NCI-H128 (cell line): Measurements from ENCODE around the gene EVA1C.
"Not testable (repeated sequence)": the region's sequence is repeated elsewhere in the genome, so short reads cannot be mapped to it uniquely, and the experiment has no call there.

ENCODE experiments used
- DNase-seq: peaks from one replicate; lab custom pipeline; 2025; ENCODE audit not compliant: unreplicated experiment; lab: John Stamatoyannopoulos, UW

Gene EVA1C

DNA sequence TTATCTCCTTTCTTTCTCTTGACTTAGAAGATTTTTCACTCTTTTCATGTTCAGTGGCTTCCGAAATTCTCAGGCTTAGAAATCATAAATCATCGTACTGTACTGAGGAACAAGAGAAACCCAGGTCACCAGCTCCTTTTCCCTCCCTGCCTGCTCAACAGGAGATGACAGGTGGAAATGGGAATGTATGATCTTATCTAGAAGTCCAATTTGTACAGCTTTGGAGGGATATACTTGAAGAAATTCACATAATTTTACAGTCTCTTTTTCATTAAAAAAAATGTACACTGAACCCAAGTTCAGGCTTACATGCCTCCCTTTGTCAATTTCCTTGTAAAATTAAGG, 11.7 kb downstream of the EVA1C start:
- no peak for DNase-seq

DNA sequence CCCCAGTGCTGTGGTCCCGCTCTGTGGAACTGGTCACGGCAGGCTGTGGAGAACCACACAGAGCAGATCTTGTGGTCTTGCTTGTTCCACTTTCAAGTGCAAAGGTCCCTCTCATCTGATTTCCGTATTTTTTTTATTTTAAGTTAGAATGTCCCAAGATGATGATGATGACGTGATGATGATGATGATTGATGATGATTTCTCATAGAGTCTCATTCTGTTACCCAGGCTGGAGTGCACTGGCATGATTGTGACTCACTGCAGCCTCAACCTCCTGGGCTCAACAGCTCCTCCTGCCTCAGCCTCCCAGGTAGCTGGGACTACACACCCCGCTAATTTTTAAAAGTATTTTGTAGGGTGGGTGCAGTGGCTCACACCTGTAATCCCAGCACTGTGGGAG, 12.2 kb downstream of the EVA1C start:
- DNase-seq, result no peak

DNA sequence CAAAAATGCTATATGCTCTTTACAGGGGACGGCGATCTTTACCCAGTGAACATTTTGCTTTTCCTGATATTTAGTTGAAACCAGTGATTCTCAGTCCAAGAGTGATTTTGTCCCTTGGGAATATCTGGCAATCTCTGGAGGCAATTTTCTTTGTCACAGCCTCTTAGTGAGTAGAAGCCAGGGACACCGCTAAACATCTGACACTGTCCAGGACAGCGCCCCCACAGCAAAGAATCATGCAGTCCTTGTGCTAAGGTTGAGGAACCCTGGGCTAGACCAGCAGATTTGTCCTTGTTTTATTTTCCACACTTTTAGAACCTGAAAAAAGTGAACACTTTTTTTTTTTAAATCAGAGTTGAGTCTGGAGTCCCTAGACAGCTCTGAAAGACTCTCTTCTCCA, 13.1 kb downstream of the EVA1C start:
- no peak for DNase-seq

DNA sequence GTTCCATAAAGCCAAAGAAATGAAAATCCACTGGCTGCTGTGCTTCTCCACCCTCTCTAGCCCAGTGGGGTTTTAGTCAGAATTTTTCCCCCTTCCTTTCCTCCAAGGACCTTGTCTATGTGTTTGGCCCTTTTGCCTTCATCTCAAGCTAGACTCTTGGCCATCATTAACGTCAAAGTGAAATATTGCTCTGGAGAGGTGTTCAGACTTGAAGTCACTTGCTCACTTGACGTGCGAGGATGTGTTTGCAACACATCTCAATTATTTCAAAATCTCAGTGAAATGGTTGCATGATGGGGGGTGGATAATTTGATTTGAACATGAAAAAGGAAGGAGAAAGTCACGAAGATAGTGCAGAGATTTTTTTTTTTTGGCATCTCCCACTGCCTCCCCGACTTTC, 13.6 kb downstream of the EVA1C start:
- DNase-seq, result no peak

DNA sequence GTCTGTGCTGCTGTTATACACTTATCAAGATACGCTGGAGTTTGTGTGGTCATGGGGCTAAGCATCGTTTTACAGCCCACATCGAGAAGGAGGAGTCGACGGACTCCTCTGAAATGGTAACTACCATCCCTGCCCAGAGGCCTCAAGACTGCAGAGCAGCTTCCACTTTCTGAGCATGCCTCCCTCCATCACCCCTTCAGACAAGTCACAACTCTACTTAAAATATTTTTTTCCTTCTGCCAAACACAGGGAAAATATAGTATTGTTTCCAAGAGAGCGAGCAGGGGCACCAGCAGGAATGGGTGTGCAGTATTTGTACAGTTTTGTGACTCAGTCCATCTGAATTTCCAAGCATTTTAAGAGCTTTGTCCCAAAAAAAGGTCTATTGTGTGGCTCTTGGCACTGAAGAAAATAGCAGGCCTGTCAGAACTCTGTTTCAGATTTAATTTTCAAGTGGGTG, 14.1 kb downstream of the EVA1C start:
- no peak for DNase-seq

DNA sequence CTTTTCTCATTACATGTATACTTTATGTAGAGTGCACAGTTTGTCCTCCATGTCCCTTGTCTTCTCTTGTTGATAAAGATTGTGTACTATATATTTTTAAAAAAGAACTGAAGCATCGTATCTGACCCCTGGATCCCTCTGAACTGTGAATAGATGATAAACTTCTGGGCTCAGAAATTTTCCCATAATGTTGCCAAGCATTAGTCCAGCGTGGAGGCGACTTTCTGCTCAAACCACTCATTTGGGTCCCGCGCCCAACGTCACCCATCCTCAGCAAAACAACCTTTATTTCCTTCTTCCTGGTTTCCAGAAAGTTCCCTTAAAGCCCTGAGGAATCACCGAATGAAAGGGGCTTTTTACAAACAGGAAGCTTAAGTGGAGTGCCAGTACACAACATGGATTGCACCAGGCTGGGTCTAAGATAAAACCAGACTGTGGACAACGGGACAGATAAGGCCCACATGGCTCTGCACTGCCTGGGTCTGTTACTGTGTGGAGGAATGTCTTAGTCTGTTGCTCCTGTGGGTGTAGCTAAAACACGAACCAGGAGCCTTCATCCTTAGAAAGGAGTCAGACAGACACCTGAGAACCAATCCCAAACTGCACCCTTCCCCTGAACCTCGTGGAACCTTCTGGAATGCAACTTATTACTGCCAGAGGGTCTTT, 15.6 kb downstream of the EVA1C start:
- no peak for DNase-seq

DNA sequence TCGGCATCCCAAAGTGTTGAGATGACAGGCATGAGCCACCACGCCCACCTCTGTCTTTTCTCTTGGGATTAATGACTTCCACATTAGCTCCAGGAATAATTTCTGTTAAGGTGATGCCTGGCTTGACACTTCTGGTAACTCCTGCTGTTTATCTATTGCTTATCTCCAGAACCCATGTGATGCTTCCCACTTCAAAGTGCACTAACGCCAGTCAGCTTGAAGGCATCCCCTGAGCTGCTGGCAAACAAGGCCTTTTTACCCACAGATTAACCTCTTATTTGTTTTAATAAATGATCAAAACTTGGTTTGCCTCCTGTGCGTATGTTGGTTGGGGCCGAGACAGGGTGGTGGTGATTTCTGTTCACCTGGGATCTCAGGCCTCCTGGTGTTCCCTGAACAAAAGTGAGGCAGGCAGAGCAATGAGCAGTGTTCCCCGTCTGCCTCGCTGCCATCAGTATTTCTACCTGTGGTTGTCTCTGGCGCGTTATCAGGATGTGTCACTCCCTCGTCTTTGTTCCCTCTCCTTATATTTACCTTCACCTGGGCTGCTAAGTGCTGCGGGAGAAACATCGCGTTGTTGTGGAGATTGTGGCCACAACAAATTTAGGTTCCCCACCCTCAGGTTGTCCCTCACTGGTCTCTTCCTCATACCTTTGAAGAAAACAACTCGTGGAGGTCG, 20.6 kb downstream of the EVA1C start:
- DNase-seq, result not testable (repeated sequence)

DNA sequence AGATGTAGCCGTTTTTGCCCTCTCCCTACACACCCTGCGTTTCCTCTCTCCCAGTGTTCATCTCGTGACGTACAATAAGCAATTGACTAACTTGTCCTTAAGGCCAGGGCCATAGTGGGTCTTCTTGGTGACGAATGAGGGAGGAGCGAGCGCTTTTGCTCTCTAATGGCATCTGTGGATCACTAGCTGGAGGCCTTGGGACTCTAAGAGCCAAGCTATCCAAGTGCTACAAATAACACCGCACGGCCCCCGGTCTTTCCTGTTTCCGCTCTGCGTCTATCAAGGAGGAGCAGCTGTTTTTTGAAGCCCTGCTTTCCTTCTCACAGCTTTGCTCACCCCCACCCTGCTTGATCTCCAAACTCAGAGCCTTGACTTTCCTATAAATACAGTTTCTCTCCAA, 25.2 kb downstream of the EVA1C start:
- DNase-seq, result no peak

DNA sequence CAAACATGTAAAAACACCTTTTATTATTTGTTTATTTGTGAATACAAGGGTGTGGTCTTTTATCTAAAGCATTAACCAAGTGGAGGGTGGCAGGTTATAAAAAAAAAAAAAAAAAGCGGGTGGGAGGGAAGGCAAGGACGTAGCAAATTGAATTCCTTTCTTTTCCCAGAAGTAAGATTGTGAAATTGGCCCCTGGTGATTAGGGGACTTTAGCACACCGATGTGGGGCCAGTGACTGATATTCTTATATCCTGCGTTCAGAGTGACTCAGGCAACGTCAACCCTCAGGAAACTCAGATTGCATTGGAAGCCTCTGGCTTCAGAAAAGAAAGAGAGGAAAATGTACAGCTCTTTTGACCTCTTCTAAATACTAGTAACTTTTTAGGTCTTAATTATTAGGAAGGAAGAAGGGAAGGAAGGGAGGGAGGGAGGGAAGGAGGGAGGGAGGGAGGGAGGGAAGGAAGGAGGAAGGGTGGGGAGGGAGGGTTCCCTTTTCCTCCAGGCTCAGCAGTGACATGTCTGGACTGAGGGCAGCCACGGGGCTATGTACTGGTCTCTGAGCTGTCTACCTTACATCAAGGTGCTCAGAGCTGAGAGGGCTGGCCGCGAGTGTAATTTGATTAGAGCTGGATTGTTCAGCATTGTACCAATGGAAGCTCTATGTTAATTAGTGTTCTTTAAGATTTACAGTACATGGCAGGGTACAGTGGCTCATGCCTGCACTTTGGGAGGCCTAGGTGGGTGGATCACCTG, 30.2 kb downstream of the EVA1C start:
- no peak for DNase-seq

DNA sequence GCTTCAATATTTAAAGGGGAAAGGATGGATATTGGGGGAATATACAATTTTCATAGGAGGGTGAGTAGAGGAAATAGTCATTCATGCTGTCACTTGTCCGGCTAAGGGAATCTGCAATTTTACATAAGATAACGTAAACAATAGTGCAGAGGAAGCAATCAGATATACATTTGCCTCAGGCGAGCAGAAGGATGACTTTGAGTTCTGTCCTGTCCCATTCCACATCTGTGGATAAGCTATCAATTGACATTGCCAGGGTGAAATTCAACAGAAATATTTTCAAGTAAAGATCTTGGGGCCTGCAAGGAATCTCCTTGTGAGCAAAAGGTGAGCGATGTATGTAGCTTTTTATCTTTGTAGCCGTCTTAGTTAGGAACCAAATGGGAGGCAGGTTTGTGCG, 32.6 kb downstream of the EVA1C start:
- DNase-seq, result no peak

DNA sequence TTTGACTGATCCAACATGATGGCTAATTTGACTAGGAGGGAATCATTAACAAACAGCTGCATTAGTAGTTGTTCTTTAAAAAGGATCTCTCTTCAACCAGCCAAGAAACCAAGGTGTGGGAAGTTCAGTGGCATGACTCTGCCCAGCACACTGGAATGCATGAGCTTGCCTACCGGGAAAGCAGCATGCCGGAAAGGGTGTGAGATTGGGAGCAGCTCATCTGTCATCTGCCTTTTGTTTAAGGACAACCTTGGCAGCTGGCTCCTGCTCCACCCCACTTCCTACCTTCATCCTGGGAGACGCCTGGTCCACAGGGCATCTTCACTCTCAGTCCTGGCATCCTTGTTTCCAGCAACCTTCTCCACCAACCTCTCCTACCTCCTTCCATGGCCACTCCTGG, 33.9 kb downstream of the EVA1C start:
- DNase-seq, result not testable (repeated sequence)

DNA sequence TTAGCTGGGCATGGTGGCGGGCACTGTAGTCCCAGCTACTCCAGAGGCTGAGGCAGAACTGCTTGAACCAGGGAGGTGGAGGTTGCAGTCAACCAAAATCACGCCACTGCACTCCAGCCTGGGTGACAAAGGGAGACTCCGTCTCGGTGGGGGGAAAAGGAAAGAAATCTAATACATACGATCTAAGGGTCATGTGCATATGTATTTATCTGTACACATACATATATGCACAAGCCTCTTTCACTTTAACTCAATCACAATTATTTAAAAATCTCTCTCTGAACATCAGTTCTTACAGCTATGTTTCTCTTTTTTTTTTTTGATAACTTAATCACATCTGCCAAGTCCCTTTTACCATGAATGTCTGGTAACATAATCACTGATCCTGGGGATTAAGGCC, 34.7 kb downstream of the EVA1C start:
- DNase-seq, result no peak

DNA sequence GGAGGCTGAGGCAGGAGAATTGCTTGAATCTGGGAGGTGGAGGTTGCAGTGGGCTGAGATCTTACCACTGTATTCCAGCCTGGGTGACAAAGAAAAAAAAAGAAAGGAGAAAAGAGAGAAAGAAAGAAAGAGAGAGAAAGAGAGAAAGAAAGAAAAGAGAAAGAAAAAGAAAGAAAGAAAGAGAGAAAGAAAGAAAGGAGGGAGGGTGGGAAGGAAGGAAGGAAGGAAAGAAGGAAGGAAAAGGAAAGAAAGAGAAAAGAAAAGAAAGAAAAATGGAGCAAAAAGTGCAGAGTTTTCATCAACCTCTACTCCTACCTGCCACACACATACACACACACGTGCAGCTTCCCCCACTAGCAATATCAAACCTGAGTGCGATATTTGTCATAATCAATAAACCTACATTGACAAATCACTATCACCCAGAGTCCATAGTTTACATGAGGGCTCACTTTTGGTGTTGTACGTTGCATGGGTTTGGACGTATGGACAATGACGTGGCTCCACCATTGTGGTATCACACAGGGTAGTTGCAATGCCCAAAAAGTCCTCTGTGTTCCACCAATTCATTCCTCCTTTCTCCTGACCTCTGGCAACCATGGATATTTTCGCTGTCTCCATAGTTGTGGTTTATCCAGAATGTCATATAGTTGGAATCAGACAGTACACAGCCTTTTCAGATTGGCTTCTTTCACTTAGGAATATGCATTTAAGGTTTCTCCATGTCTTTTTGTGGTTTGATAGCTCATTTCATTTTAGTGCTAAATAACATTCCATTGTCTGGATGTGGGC, 36.5 kb downstream of the EVA1C start:
- DNase-seq, result no peak

DNA sequence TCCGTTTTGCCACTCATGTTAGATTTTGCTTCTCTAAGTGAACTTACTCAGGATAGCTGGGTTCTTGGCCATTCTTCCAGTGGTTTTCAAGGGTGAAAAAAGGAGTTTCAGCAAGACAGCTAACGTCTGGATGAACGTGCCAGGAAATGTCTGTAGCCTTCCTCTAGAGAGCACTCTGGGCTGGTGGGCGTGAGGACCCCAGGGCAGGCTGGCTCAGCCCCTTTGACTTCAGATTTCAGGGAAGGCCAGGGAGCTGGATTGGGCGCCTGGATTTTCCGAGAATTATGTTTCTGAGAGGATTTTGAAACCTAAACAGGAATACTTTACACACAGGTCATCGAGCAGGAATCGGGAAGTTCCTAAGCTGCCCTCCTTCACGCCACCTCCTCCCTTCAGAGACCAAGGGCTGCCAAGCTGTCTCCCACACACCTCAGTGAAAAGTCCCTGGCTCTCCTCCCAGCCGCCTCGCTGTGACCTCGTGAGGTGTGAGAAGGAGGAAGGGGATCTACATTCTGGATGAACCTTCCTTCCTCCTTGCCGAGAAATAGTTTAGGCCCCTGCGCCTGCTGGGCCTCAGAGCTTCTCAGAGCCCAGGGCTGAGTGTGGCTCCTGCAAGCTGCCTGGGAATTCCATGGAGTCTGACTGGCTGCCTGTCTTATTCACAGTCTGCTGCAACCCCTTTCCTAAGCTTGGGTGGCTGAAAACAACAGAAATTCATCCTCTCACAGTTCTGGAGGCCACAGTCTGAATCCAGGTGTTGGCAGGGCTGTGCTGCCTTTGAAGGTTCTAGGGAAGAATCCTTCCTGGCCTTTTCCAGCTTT, 38.6 kb downstream of the EVA1C start:
- DNase-seq, result not testable (repeated sequence)

DNA sequence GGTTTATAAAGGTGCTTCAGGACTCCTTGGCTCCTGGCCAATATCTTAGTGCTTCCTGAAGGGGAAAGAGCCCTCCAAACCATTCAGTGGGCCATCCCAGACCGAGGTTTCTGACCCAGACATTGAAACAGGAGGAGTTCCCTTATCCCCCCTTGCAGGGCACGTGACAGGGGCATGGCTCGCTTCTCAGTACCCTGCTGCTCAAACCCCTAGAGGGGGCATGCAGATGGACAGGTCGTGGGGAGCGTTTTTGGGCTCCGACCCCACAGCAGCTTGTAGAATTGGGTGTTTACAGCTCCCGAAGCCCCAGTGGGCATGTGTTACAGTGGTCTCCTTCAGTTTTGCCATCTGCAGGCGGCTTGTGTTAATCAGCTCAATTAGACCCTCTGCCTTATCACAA, 39.7 kb downstream of the EVA1C start:
- DNase-seq, result not testable (repeated sequence)

DNA sequence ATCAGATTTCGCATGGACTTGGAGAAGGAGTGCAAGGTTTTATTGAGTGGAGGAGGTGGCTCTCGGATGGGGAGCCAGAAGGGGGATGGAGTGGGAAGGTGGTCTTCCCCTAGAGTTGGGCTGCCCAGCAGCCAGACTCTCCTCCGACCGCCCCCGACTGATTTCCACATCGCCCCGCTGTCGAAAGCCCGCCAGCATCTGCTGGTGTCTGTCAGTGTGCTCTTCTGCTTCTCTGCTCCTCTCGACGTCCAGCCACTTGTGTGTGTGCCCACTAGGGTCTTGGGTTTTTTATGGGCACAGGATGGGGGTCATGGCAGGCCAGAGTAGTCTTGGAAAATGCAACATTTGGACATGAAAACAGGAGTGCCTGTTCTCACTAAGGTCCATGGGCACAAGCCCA, 40.1 kb downstream of the EVA1C start:
- no peak for DNase-seq

DNA sequence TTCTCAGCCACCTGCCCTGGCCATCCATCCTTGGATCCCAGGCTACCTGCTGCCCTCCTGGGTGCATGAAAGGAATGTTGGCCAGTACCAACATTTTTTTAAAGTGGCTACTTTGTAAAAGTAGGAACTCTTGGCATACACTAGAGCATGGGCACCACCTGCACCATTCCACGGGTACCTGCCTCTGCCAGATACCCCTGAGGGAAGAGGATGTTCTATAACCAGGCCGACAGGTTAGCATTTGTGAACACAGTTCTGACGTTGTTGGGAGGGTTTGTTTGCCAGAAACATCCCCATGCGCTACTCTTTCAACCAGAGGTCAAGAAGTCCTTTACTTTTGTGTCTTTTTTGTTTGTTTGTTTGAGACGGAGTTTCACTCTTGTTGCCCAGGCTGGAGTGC, 43.0 kb downstream of the EVA1C start:
- DNase-seq, result no peak

DNA sequence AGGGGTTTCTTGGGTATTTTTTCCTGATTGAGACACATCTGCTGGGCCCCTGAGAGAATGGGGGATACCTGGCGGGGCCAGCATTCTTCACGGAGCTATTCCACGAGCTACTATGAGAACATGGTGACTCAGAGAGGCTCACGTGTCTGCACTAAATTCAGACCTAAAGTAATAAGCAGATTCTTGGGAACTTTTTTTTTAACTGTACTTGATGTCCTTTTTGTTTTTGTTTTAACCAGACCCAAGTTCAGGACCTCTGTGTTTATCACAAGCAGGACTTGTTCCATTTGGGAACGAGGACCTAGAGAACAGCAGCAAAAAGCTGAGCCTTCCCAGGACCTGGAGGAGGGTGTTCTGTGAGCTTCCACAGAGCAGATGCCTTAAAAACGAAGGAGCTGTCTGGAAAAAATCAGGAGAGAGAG, 44.0 kb downstream of the EVA1C start:
- no peak for DNase-seq

DNA sequence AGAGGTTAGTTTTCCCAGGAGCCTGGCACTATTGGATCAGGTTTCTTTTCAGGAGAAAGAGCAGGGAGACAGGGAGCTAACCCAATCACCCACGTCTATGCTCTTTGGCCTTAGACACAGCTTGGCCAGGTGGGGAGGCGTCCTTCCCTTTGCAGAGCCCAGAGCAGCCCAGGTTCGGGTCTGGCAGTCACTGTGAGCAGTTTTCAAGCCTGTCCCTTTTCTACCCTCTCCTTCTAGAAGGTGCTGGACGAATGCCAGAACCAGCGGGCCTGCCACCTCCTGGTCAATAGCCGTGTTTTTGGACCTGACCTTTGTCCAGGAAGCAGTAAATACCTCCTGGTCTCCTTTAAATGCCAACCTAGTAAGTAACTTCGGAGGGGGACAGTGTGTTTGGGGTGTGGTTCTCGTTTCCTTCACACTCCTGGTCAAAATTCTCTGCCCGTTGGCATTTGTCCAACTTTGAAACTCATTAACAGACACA, 44.9 kb downstream of the EVA1C start:
- DNase-seq, result no peak

DNA sequence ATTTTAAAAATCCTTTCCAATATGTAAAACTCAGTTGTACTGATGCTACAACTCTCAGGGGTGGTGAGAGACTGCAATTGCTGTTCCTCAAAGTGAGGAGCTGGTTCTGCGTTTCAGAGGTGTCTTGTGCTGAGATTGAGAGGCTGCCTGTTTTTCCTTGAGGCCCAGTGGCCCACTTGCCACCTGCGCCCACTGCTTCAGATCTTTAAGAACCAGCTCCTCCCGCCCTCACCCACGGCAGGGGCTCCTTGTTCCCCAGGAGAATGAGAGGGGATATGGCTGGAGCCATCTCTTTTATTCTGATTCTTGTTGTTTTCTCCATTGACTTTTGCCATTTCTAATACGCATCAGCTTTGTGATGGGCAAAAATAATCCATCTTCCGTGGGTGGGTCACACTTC, 45.5 kb downstream of the EVA1C start:
- no peak for DNase-seq
